K562 (cell line): ENCODE data around the gene ALK. TPM values are rescaled to one million over a fixed set of nuclear protein-coding genes. Genes with fewer than 3 reads are reported as not detected.

ENCODE experiments used
- ATAC-seq: fragments of 200-7000 bp; cut with Tn5 transposase; 3 replicates; pipeline ENCODE4 v1.9.1; 2020; ENCODE audit warnings: moderate library complexity
- BruUV-seq: library from RNA; stranded (reverse); fragments of 400-500 nt; replicated peaks from 2 replicates; lab custom pipeline; 2021; lab: Mats Ljungman, UMichigan
- CTCF ChIA-PET: fragments of 300-600 bp; formaldehyde crosslinking; extraction: SDS; loops from one replicate; lab custom pipeline; 2021; ENCODE audit warnings: low intra/inter-chr PET ratio; lab: Yijun Ruan, JAX
- POLR2A ChIA-PET: fragments of 300-600, 350-650 bp; sonication (Branson Sonifier 250); formaldehyde crosslinking; extraction: SDS; loops from one replicate; lab custom pipeline; 2021; ENCODE audit warnings: antibody characterized with exemption, inconsistent platforms; lab: Yijun Ruan, JAX
- DNase-seq, 4 experiments: peaks; one replicate each; pipeline versions ENCODE4 v3.0.0 to v3.0.0-alpha.2; 2011 to 2018; ENCODE audit warnings: low spot score in 3 of 4, mixed read lengths in 3 of 4; ENCODE audit errors: extremely low read depth in 1 of 4
- FAIRE-seq: peaks from 2 replicates; lab custom pipeline; 2011; peaks lifted over from hg19 to GRCh38; lab: Jason Lieb, UNC
- H2AFZ ChIP-seq: 2 replicates; pipeline ENCODE4 v1.6.0; 2011; ENCODE audit warnings: low read depth, low read length, control low read depth, inconsistent platforms
- H3K27ac ChIP-seq: fragments of 200-600 bp; 3 replicates; pipeline ENCODE4 v1.8.0; 2011; ENCODE audit warnings: low read depth, mild to moderate bottlenecking, control low read depth, inconsistent platforms, low read length, moderate library complexity, mixed read lengths; ENCODE audit errors: extremely low read depth
- H3K27me3 ChIP-seq, 2 experiments: fragments of 300-600 bp in 1 of 2; 2 replicates in 1 of 2; 3 replicates in 1 of 2; pipeline versions ENCODE4 v1.6.0 to v1.8.0; 2011; ENCODE audit warnings: inconsistent platforms in 2 of 2, low read length in 2 of 2, mild to moderate bottlenecking in 1 of 2, mixed read lengths in 1 of 2, moderate library complexity in 1 of 2; ENCODE audit not compliant: control insufficient read depth in 2 of 2, insufficient read depth in 2 of 2
- H3K36me3 ChIP-seq: fragments of 300-600 bp; 3 replicates; pipeline ENCODE4 v1.8.0; 2011; ENCODE audit warnings: mild to moderate bottlenecking, low read length, inconsistent platforms; ENCODE audit not compliant: control insufficient read depth, insufficient read depth
- H3K4me1 ChIP-seq, 2 experiments: fragments of 200-600 bp in 1 of 2; replicated peaks in 1 of 2; 2 replicates in 1 of 2; 3 replicates in 1 of 2; pipeline versions ENCODE4 v1.5.1 to v1.8.0; 2011; ENCODE audit warnings: inconsistent platforms in 2 of 2, low read length in 2 of 2, mild to moderate bottlenecking in 1 of 2, mixed read lengths in 1 of 2, moderate library complexity in 1 of 2; ENCODE audit not compliant: control insufficient read depth in 2 of 2, insufficient read depth in 2 of 2
- H3K4me2 ChIP-seq: 2 replicates; pipeline ENCODE4 v1.6.1; 2011; ENCODE audit warnings: low read length, control low read depth, inconsistent platforms, mixed read lengths; ENCODE audit not compliant: insufficient read depth
- H3K4me3 ChIP-seq: fragments of 200-600 bp; sonication (generic), shearing (Covaris generic); 2 replicates; pipeline ENCODE4 v1.5.1; 2016; ENCODE audit warnings: control low read depth, inconsistent platforms
- H3K79me2 ChIP-seq: fragments of 200-600 bp; 3 replicates; pipeline ENCODE4 v1.8.0; 2011; ENCODE audit warnings: low read length, inconsistent platforms; ENCODE audit not compliant: control insufficient read depth, insufficient read depth
- H3K9ac ChIP-seq, 2 experiments: 2 replicates each; pipeline versions ENCODE4 v1.6.0 to v1.6.1; 2011; ENCODE audit warnings: low read depth in 2 of 2, low read length in 2 of 2, control low read depth in 1 of 2, inconsistent platforms in 1 of 2, mild to moderate bottlenecking in 1 of 2, mixed read lengths in 1 of 2; ENCODE audit not compliant: insufficient read depth in 1 of 2
- H3K9me1 ChIP-seq: one replicate; pipeline ENCODE4 v1.6.0; 2011; ENCODE audit warnings: inconsistent platforms, mild to moderate bottlenecking, low read length, moderate library complexity; ENCODE audit not compliant: control insufficient read depth, insufficient read depth
- H3K9me3 ChIP-seq: replicated peaks from 2 replicates; pipeline ENCODE4 v1.5.1; 2011; ENCODE audit warnings: low read depth, low read length, inconsistent platforms; ENCODE audit not compliant: control insufficient read depth, insufficient read depth
- H4K20me1 ChIP-seq: replicated peaks from 2 replicates; pipeline ENCODE4 v1.6.1; 2011; ENCODE audit warnings: low read length, inconsistent platforms, mixed read lengths; ENCODE audit not compliant: control insufficient read depth, insufficient read depth
- ERF ChIP-seq: fragments of 450-650 bp; formaldehyde crosslinking; IDR thresholded peaks from 2 replicates; pipeline ENCODE4 v1.4.0; 2020; ENCODE audit warnings: mild to moderate bottlenecking, mixed read lengths
- FOS ChIP-seq: IDR thresholded peaks from 3 replicates; pipeline ENCODE4 v1.6.1; 2011; ENCODE audit not compliant: insufficient read length; ENCODE audit errors: extremely low read depth
- GABPB2 ChIP-seq: fragments of 250-450 bp; sonication (Bioruptor Pico); conservative IDR thresholded peaks from 2 replicates; pipeline ENCODE4 v1.5.1; 2021; ENCODE audit warnings: mild to moderate bottlenecking
- SP2 ChIP-seq: IDR thresholded peaks from 2 replicates; pipeline ENCODE4 v1.6.1; 2011; ENCODE audit warnings: mild to moderate bottlenecking, low read depth, low read length, moderate library complexity; ENCODE audit not compliant: poor library complexity, severe bottlenecking; ENCODE audit errors: extremely low read depth
- TFAP4 ChIP-seq: sonication (generic); formaldehyde crosslinking; IDR thresholded peaks from 2 replicates; pipeline ENCODE4 v1.8.0; 2022; ENCODE audit warnings: missing genetic modification reagents, mild to moderate bottlenecking, moderate library complexity, borderline replicate concordance
- U2AF1 ChIP-seq: fragments of 200-400 bp; formaldehyde crosslinking; optimal IDR thresholded peaks from 2 replicates; pipeline ENCODE3; 2017; ENCODE audit warnings: mild to moderate bottlenecking, low read depth, low read length, moderate library complexity
- ZNF174 ChIP-seq: fragments of 250-450 bp; sonication (Bioruptor Pico); IDR thresholded peaks from 2 replicates; pipeline ENCODE4 v1.4.0; 2020; ENCODE audit warnings: mild to moderate bottlenecking
- ZNF277 ChIP-seq: fragments of 250-450 bp; sonication (Bioruptor Pico); IDR thresholded peaks from 2 replicates; pipeline ENCODE4 v1.8.0; 2022; ENCODE audit warnings: inconsistent platforms, mild to moderate bottlenecking, moderate library complexity, borderline replicate concordance
- ZNF280A ChIP-seq: fragments of 450-650 bp; IDR thresholded peaks from 2 replicates; pipeline ENCODE4 v1.6.1; 2018; ENCODE audit warnings: mild to moderate bottlenecking, low read depth; ENCODE audit not compliant: partially characterized antibody
- WGBS: fragments of 100-300 bp; shearing (Covaris generic); methylation state at CpG from one replicate; pipeline ENCODE4 v1.1.6; 2016; ENCODE audit warnings: low coverage, mixed read lengths; ENCODE audit not compliant: insufficient coverage; ENCODE audit errors: missing lambda C conversion rate; 5-methylcytosine and 5-hydroxymethylcytosine counted together
- in situ Hi-C: fragments of 300-500 bp; cut with MboI; formaldehyde crosslinking; loops from 4 replicates; pipeline ENCODE4 v1.15.0; 2018; ENCODE audit warnings: inconsistent platforms, mixed read lengths
- intact Hi-C: fragments of 100-400 bp; cut with micrococcal nuclease; formaldehyde crosslinking; loops from 2 replicates; pipeline ENCODE4 v1.14.2; 2022
- polyA plus RNA-seq, 8 experiments: library from polyadenylated mRNA; depleted of rRNA in 4 of 8; stranded (reverse) in 5 of 8; unstranded in 3 of 8; fragments of >200 nt; fragmentation: Nextera tagmentation in 2 of 8; fragmentation: Illumina TruSeq in 1 of 8; extraction: Ambion mirVana in 2 of 8; extraction: Trizol in 1 of 8; gene quantifications; 2 replicates each; pipeline versions ENCODE4 v1.2.1 to v1.2.3, GENCODE V29; 2011 to 2014; ENCODE audit warnings: inconsistent platforms in 1 of 8, missing spikeins in 1 of 8
- total RNA-seq, 7 experiments: library from RNA; depleted of rRNA in 6 of 7; stranded (reverse); fragments of >200 nt in 6 of 7; fragmentation: Illumina TruSeq in 2 of 7; extraction: Trizol in 2 of 7; gene quantifications; 2 replicates each; pipeline versions ENCODE4 v1.2.1 to v1.2.3, GENCODE V29; 2011 to 2021; ENCODE audit warnings: low replicate concordance in 1 of 7

ALK gene
- total and polyA plus RNA-seq, 9 of the 15 experiments (the other 6 are each of a cell fraction or from before 2014, with no cell fraction given) = not detected

GRCh38 chr2:29589440-29590103 lies 331.8 kb downstream of the ALK start:
- Histone ChIP-seq H3K27me3 (peaks cover 0 to 11% of the 10 kb centered on the region in 2 experiments; a peak in 2 of 5 replicates), H3K79me2 (no peaks in the 10 kb centered on the region), H3K9ac (no peak overlapping the region), H2AFZ (no peak overlapping the region), H3K4me3 (no peak overlapping the region), H4K20me1 (no peaks in the 10 kb centered on the region), H3K9me3 (no peaks in the 10 kb centered on the region), H3K9me1 (no peaks in the 10 kb centered on the region), H3K27ac (no peak overlapping the region), H3K4me1 (no peaks in the 10 kb centered on the region), H3K4me2 (no peak overlapping the region), H3K36me3 (no peaks in the 10 kb centered on the region)
- FAIRE-seq (no peak), DNase-seq (no peak), ATAC-seq (no peak)
- in situ Hi-C loops (no loop called here), intact Hi-C loops (no loop called here)
- BruUV-seq = no TSS peak
- ChIA-PET CTCF (no interaction called here), POLR2A (interaction anchor here (0.6 kb wide), 2 partner anchors 28 to 1052 kb away, joined by 3 to 4 read pairs; no protein-coding TSS in a partner anchor)
- WGBS = 2% methylated on average over 5 of the region's 5 CpGs
- TF ChIP-seq U2AF1 = no peak

- no peak overlapping the region for H3K4me2 ChIP-seq
- POLR2A ChIA-PET = no interaction called here
- FAIRE-seq = no peak
- H3K27ac ChIP-seq = no peak overlapping the region
- ATAC-seq = no peak
- H3K79me2 ChIP-seq = no peaks in the 10 kb centered on the region
- no peak for DNase-seq
- H3K36me3 ChIP-seq = no peaks in the 10 kb centered on the region
- no TSS peak for BruUV-seq
- H3K9me1 ChIP-seq = no peaks in the 10 kb centered on the region
- H4K20me1 ChIP-seq = no peaks in the 10 kb centered on the region
- H3K9me3 ChIP-seq = no peaks in the 10 kb centered on the region
- no peak overlapping the region for H2AFZ ChIP-seq
- intact Hi-C loops (no loop called here), in situ Hi-C loops (no loop called here)
- 0% methylated on average over 5 of the region's 5 CpGs for WGBS
- H3K4me1 ChIP-seq = no peaks in the 10 kb centered on the region
- H3K27me3 ChIP-seq = peaks cover 0 to 9% of the 10 kb centered on the region in 2 experiments; a peak in 2 of 5 replicates
- no peak overlapping the region for H3K4me3 ChIP-seq
- CTCF ChIA-PET = no interaction called here
- no peak overlapping the region for H3K9ac ChIP-seq
- TF ChIP-seq SP2 (no peak), ZNF174 (CRISPR knock-in tag) (no peak), ZNF280A (no peak), FOS (no peak), ERF (no peak), TFAP4 (CRISPR knock-in tag) (no peak), GABPB2 (CRISPR knock-in tag) (no peak), ZNF277 (CRISPR knock-in tag) (no peak)
Observed at GRCh38 chr2:29587402-29588190, 333.8 kb downstream of the ALK start.
